ENCODE data around the gene GTF2E1. TPM values are rescaled to one million over a fixed set of nuclear protein-coding genes. Genes with fewer than 3 reads are reported as not detected.
"Not testable (repeated sequence)": the region's sequence is repeated elsewhere in the genome, so short reads cannot be mapped to it uniquely, and the experiment has no call there.

GTF2E1 gene
- total RNA-seq, 1 donor from 2014 or later: 17.2 TPM

DNA sequence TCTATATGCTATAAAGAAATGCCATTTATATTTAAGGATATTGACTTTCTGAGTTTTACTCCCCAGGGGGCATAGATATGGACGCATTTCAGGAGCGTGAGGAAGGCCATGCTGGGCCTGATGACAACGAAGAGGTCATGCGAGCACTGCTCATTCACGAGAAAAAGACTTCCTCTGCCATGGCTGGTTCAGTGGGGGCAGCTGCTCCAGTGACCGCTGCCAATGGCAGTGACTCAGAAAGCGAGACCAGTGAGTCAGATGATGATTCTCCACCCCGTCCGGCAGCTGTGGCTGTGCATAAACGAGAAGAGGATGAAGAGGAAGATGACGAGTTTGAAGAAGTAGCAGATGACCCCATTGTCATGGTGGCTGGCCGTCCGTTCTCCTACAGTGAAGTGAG is 38.4 kb downstream of the GTF2E1 start:
- Mint-ChIP-seq H3K27me3 (ENCODE audit: unreplicated experiment) (no peaks in the 10 kb centered on the region), H3K9me3 (ENCODE audit: unreplicated experiment) (no peaks in the 10 kb centered on the region), H3K4me3 (ENCODE audit: unreplicated experiment) (no peak overlapping the region), H3K36me3 (ENCODE audit: unreplicated experiment) (peaks cover 16% of the 10 kb centered on the region), H3K4me1 (ENCODE audit: unreplicated experiment) (peaks cover 12% of the 10 kb centered on the region), H3K27ac (ENCODE audit: unreplicated experiment) (peak overlapping the region; percentile 71)
- TF ChIP-seq, protein P1, sequence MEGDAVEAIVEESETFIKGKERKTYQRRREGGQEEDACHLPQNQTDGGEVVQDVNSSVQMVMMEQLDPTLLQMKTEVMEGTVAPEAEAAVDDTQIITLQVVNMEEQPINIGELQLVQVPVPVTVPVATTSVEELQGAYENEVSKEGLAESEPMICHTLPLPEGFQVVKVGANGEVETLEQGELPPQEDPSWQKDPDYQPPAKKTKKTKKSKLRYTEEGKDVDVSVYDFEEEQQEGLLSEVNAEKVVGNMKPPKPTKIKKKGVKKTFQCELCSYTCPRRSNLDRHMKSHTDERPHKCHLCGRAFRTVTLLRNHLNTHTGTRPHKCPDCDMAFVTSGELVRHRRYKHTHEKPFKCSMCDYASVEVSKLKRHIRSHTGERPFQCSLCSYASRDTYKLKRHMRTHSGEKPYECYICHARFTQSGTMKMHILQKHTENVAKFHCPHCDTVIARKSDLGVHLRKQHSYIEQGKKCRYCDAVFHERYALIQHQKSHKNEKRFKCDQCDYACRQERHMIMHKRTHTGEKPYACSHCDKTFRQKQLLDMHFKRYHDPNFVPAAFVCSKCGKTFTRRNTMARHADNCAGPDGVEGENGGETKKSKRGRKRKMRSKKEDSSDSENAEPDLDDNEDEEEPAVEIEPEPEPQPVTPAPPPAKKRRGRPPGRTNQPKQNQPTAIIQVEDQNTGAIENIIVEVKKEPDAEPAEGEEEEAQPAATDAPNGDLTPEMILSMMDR (IDR thresholded peaks at IDR 0.05): no peak
- DNase-seq (ENCODE audit: extremely low spot score, unreplicated experiment): no peak

DNA sequence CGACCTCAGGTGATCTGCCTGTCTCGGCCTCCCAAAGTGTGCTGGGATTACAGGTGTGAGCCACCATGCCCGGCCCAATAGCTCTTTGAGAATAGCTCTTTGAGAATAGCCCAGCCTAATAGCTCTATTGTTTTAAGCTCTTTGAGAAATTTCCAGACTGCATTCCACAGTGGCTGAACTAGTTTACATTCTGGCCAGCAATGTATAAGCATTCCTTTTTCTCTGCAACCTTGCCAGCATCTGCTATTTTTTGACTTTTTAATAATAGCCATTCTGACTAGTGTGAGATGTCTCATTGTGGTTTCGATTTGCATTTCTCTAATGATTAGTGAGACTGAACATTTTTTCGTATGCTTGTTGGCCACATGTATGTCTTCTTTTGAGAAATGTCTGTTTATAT is 43.3 kb downstream of the GTF2E1 start:
- H3K27me3 Mint-ChIP-seq (ENCODE audit: unreplicated experiment); H3K4me3 Mint-ChIP-seq (ENCODE audit: unreplicated experiment); H3K4me1 Mint-ChIP-seq (ENCODE audit: unreplicated experiment); H3K9me3 Mint-ChIP-seq (ENCODE audit: unreplicated experiment); H3K27ac Mint-ChIP-seq (ENCODE audit: unreplicated experiment); DNase-seq (ENCODE audit: extremely low spot score, unreplicated experiment): not testable (repeated sequence)
- peaks cover 11% of the 10 kb centered on the region for H3K36me3 Mint-ChIP-seq (ENCODE audit: unreplicated experiment)

- Mint-ChIP-seq H3K27ac (ENCODE audit: unreplicated experiment) (no peak overlapping the region), H3K36me3 (ENCODE audit: unreplicated experiment) (peaks cover 3% of the 10 kb centered on the region), H3K9me3 (ENCODE audit: unreplicated experiment) (no peaks in the 10 kb centered on the region), H3K27me3 (ENCODE audit: unreplicated experiment) (peaks cover under 1% of the 10 kb centered on the region), H3K4me3 (ENCODE audit: unreplicated experiment) (no peak overlapping the region), H3K4me1 (ENCODE audit: unreplicated experiment) (peaks cover 5% of the 10 kb centered on the region)
- TF ChIP-seq, protein P1 (IDR thresholded peaks at IDR 0.05): no peak
- no peak for DNase-seq (ENCODE audit: extremely low spot score, unreplicated experiment)
Measured at GRCh38 chr3:120791010-120791409, 48.5 kb downstream of the GTF2E1 start.

DNA sequence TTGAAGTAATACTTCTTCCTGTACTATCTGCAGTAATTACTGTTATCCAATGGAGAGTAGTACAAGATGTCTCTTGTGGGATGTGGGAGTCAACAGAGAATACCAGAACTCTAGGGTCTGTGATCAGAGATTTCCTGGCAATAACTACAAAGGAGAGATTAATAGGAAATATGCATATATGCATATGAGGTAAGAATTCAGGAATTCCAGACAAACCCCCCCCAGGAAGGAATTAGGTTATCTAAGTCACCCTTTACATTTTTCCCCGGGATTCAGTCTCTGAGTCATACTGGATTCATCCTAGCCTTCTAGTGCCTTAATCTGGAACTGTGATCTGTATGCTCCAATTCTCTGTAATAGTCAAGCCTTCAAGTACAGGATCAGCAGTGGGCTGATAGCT is 49.4 kb downstream of the GTF2E1 start:
- no peak overlapping the region for H3K27ac Mint-ChIP-seq (ENCODE audit: unreplicated experiment)
- H3K9me3 Mint-ChIP-seq (ENCODE audit: unreplicated experiment): no peaks in the 10 kb centered on the region
- H3K4me1 Mint-ChIP-seq (ENCODE audit: unreplicated experiment): peaks cover 3% of the 10 kb centered on the region
- no peak for DNase-seq (ENCODE audit: extremely low spot score, unreplicated experiment)
- peaks cover 3% of the 10 kb centered on the region for H3K36me3 Mint-ChIP-seq (ENCODE audit: unreplicated experiment)
- TF ChIP-seq, protein P1 (IDR thresholded peaks at IDR 0.05): no peak
- peaks cover 8% of the 10 kb centered on the region for H3K27me3 Mint-ChIP-seq (ENCODE audit: unreplicated experiment)
- H3K4me3 Mint-ChIP-seq (ENCODE audit: unreplicated experiment): no peak overlapping the region

- no peak for DNase-seq (ENCODE audit: extremely low spot score, unreplicated experiment)
- H3K4me3 Mint-ChIP-seq (ENCODE audit: unreplicated experiment): no peak overlapping the region
- TF ChIP-seq, protein P1 (IDR thresholded peaks at IDR 0.05): no peak
- peaks cover 3% of the 10 kb centered on the region for H3K4me1 Mint-ChIP-seq (ENCODE audit: unreplicated experiment)
- H3K27me3 Mint-ChIP-seq (ENCODE audit: unreplicated experiment): peaks cover 11% of the 10 kb centered on the region
- H3K9me3 Mint-ChIP-seq (ENCODE audit: unreplicated experiment): no peaks in the 10 kb centered on the region
- H3K27ac Mint-ChIP-seq (ENCODE audit: unreplicated experiment): no peak overlapping the region
- H3K36me3 Mint-ChIP-seq (ENCODE audit: unreplicated experiment): peaks cover 3% of the 10 kb centered on the region
Measured at GRCh38 chr3:120793601-120794000, 51.1 kb downstream of the GTF2E1 start.

Measured in osteocyte (in vitro differentiated cells).